Neural crest cell (in vitro differentiated cells): ENCODE results near the gene RELN. TPM values are rescaled to one million over a fixed set of nuclear protein-coding genes. Genes with fewer than 3 reads are reported as not detected.

Source experiments
- DNase-seq: peaks from one replicate; pipeline ENCODE4 v3.0.0; 2021; ENCODE audit warnings: low read depth, mixed read lengths, low spot score
- H3K27ac Mint-ChIP-seq: one replicate; pipeline ENCODE4 v1.8.0; 2021; ENCODE audit warnings: mild to moderate bottlenecking, mixed read lengths; ENCODE audit not compliant: unreplicated experiment
- H3K27me3 Mint-ChIP-seq: 2 replicates; pipeline ENCODE4 v1.8.0; 2021; ENCODE audit warnings: low read depth, mild to moderate bottlenecking, mixed read lengths
- H3K36me3 Mint-ChIP-seq: 2 replicates; pipeline ENCODE4 v1.8.0; 2021; ENCODE audit warnings: low read depth, mild to moderate bottlenecking, mixed read lengths
- H3K4me1 Mint-ChIP-seq: 2 replicates; pipeline ENCODE4 v1.8.0; 2021; ENCODE audit warnings: mixed read lengths
- H3K4me3 Mint-ChIP-seq: one replicate; pipeline ENCODE4 v1.8.0; 2021; ENCODE audit warnings: mild to moderate bottlenecking, mixed read lengths
- H3K9me3 Mint-ChIP-seq: 2 replicates; pipeline ENCODE4 v1.8.0; 2021; ENCODE audit warnings: mixed read lengths
- total RNA-seq: library from RNA; stranded (reverse); gene quantifications from 2 replicates; pipeline ENCODE4 v1.2.1, GENCODE V29; 2021
- TF ChIP-seq, protein P1 (sequence below): fragments of 200-600 bp; sonication (generic); conservative IDR thresholded peaks from 2 replicates; pipeline ENCODE4 v1.5.0; 2021; ENCODE audit warnings: antibody characterized with exemption, mild to moderate bottlenecking

RELN gene
- total RNA-seq, 1 donor from 2014 or later, result 0.02 TPM

DNA sequence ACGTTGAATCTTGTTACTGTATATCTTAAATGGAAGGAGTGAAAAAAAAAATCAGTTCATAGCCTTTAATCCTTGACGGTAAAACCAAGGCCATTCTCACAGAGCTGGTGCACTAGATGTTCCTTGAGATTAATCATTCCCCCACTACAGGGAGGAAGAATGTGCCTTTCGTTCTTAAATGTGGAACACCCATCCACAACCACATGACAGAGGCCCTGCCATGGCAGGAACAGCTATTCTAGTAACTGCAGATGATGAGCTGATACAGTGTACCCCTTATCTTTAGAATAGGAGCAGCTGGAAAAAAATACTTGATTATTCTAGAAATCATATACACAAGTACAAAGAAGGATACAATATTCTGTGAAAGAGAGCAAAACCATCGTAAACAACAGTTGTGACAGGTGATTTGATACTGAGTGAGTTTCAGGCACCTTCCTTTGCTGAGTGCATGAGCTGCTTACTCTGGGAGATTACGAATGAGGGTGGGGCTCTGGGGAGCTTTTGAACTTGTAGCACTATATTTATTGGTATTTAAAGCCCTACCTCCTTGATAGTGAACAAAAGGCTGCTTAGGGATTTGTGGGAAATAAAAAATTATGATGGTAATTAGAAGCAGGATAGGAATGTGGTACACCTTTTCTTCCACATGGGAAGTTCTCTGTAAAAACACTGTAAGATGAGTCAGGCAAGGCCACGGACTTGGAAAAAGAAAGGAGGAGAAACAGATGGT is 299.1 kb downstream of the RELN start:
- H3K4me1 Mint-ChIP-seq, result peaks cover 9% of the 10 kb centered on the region
- H3K9me3 Mint-ChIP-seq, result no peaks in the 10 kb centered on the region
- no peak for DNase-seq
- peaks cover 32% of the 10 kb centered on the region for H3K27me3 Mint-ChIP-seq
- no peak overlapping the region for H3K4me3 Mint-ChIP-seq
- TF ChIP-seq, protein P1, sequence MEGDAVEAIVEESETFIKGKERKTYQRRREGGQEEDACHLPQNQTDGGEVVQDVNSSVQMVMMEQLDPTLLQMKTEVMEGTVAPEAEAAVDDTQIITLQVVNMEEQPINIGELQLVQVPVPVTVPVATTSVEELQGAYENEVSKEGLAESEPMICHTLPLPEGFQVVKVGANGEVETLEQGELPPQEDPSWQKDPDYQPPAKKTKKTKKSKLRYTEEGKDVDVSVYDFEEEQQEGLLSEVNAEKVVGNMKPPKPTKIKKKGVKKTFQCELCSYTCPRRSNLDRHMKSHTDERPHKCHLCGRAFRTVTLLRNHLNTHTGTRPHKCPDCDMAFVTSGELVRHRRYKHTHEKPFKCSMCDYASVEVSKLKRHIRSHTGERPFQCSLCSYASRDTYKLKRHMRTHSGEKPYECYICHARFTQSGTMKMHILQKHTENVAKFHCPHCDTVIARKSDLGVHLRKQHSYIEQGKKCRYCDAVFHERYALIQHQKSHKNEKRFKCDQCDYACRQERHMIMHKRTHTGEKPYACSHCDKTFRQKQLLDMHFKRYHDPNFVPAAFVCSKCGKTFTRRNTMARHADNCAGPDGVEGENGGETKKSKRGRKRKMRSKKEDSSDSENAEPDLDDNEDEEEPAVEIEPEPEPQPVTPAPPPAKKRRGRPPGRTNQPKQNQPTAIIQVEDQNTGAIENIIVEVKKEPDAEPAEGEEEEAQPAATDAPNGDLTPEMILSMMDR, result no peak
- H3K27ac Mint-ChIP-seq, result no peak overlapping the region
- no peaks in the 10 kb centered on the region for H3K36me3 Mint-ChIP-seq

DNA sequence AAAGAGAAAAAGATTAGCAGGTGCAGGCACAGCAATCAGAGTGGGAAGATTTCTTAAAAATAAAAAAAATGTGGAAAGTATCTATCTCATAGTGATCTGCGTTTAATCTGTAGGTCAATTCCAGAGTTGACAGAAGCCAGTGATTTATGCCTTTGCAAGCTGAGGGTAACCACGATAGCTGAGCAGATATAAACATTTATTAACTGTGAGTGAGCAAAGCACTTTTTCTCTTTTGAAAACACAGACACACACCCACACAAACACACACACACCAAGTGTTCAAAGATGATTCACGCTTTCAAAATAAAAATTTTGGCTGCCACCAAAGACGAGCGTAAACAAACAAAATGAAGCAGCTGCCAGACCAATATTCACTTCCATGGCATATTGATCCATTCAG is 300.2 kb downstream of the RELN start:
- H3K27ac Mint-ChIP-seq, result no peak overlapping the region
- no peak overlapping the region for H3K4me3 Mint-ChIP-seq
- no peak for DNase-seq
- TF ChIP-seq, protein P1, result no peak
- H3K36me3 Mint-ChIP-seq, result no peaks in the 10 kb centered on the region
- H3K4me1 Mint-ChIP-seq, result peaks cover 9% of the 10 kb centered on the region
- H3K27me3 Mint-ChIP-seq, result peaks cover 31% of the 10 kb centered on the region
- peaks cover 1% of the 10 kb centered on the region for H3K9me3 Mint-ChIP-seq

DNA sequence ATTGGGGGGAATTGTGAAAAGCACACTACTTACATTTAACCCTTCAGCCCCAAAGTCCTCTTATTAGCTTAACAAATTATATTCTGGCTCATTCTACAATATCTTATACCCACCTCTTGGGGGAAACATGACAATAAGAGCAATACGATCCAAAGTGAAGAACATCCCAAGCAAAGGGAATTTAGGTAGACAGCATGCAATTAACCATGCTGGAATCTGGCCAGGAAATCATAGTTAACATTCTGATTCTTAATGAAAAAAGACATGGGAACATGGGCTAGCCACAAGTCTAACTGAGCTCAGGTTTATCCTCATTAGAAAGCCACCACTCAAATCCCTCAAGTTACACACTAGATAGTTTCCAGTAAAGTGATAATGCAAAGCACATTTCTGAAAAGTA is 301.5 kb downstream of the RELN start:
- Mint-ChIP-seq H3K4me1 (peaks cover 9% of the 10 kb centered on the region), H3K36me3 (no peaks in the 10 kb centered on the region), H3K9me3 (peaks cover 2% of the 10 kb centered on the region), H3K27ac (no peak overlapping the region), H3K4me3 (no peak overlapping the region), H3K27me3 (peaks cover 25% of the 10 kb centered on the region)
- DNase-seq, result no peak
- TF ChIP-seq, protein P1, result no peak

DNA sequence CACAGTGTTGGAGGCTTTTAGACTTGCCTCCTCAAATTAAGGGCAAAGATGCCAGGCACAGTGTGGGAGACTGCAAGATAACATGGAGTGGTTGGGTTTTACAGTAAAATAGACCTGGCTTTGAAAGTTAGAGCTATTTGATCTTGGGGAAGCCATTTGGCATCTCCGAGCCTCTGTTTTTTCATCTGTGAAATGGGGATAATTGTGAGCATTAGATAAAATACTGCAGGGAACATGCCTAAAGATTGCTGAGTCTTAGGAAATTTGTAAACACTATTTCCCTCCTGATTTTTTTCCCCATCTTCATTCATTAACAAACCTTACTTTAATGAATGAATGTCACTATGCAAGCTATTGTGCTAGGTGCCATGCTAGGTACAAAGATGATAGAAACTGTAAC is 302.2 kb downstream of the RELN start:
- Mint-ChIP-seq H3K9me3 (peaks cover 2% of the 10 kb centered on the region), H3K36me3 (no peaks in the 10 kb centered on the region), H3K4me3 (no peak overlapping the region), H3K27me3 (peaks cover 19% of the 10 kb centered on the region), H3K27ac (no peak overlapping the region), H3K4me1 (peaks cover 9% of the 10 kb centered on the region)
- TF ChIP-seq, protein P1, result no peak
- no peak for DNase-seq

DNA sequence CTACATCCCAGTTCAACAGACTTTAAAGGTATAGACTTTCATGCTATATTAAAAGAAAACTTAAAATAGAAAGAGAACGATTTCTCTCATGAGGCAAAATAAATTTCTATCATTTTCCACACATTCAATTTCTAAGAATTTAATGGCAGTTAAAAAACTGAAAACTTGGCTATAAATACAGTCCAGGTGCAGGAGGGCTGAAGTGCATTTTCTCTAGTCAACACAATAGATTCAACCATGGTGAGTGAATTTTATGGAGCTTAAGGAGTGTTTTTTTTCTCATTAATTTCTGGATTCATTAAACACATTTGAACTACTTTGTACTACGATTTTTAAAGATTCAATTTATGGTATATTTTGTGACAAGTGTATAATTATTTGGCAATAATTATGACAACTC is 302.7 kb downstream of the RELN start:
- H3K27ac Mint-ChIP-seq, result no peak overlapping the region
- H3K4me3 Mint-ChIP-seq, result no peak overlapping the region
- no peak for DNase-seq
- H3K9me3 Mint-ChIP-seq, result peaks cover 2% of the 10 kb centered on the region
- peaks cover 16% of the 10 kb centered on the region for H3K27me3 Mint-ChIP-seq
- TF ChIP-seq, protein P1, result no peak
- no peaks in the 10 kb centered on the region for H3K36me3 Mint-ChIP-seq
- peaks cover 9% of the 10 kb centered on the region for H3K4me1 Mint-ChIP-seq
